AG09319 (cell line): ENCODE data around the gene FOXP4.
"Not testable (repeated sequence)": the region's sequence is repeated elsewhere in the genome, so short reads cannot be mapped to it uniquely, and the experiment has no call there.

Source experiments
- DNase-seq: peaks from one replicate; pipeline ENCODE4 v3.0.0-alpha.2; 2010; ENCODE audit warnings: low read depth; ENCODE audit errors: extremely low read depth
- CTCF ChIP-seq: IDR thresholded peaks from 2 replicates; pipeline ENCODE4 v1.5.1; 2011; ENCODE audit warnings: low read depth, mild to moderate bottlenecking, inconsistent platforms, low read length, moderate library complexity

Gene FOXP4

GRCh38 chr6:41615311-41615710 is 69.1 kb downstream of the FOXP4 start:
- DNase-seq = no peak
- no peak for TF ChIP-seq CTCF

DNA sequence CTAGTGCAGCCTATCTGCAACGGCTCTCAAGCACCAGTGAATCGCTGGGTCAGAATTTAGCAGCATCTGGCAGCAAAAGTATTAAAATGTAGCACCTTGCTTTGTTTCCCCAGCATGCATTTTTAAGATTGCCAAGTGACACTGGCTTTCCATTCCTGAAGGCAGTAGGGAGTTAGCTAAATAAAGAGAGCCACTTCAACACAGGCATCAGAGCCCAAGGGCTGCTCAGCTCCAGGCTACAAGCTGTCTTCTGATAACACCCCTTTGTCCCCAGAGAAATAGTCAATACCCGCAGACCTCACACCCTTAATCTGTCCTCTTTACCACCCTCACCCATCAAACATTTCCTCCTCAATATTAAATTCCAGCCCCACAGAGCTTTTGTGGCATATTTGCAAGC is 72.4 kb downstream of the FOXP4 start:
- no peak for DNase-seq
- no peak for TF ChIP-seq CTCF

DNA sequence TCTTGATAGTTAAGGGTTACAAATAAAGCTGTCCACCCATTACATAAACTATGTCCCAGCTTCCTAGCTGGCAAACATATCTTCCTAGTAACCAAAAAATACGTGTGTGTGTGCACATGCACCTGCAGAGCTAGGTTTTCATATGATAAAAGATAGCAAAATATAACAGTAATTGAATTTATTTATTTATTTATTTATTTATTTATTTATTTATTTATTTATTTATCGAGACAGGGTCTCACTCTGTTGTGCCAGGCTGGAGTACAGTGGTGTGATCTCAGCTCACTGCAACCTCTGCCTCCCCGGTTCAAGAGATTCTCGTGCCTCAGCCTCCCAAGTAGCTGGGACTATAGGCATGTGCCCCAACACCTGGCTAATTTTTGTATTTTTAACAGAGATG is 73.0 kb downstream of the FOXP4 start:
- not testable (repeated sequence) for DNase-seq

DNA sequence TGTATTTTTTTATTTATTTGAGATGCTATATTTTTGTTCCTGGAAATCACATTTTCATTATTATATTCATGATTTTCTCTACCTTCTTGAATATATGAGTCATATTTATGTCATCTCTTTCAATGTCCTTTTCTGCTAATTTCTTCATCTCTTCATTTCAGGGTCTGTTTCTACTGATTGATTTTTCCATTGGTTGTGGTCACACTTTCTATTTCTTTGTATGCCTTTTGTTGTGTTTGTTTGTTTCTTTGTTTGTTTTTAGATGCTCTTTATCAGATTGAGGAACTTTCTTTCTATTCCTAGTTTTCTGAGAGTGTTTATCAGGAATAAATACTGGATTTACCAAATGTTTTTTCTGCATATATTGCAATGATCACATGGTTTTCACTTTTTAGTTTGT is 75.2 kb downstream of the FOXP4 start:
- no peak for DNase-seq
- no peak for TF ChIP-seq CTCF

DNA sequence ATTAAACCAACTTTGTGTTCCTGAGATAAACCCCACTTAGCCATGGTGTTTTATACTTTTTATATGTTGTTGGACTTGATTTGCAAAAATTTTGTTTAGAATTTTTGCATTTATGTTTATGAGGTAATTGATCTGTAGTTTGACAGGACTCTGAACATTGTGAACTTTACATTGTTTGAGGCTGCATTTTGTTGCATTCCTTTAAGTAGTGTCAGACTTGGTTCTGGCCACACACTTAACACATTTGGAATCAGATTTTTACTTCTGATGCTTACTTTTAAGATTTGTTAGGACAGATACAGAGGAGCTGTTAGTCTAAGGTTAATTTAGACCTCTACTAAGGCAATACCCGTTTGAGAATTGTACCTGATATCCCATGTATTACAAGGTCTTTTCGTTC is 75.6 kb downstream of the FOXP4 start:
- no peak for DNase-seq
- TF ChIP-seq CTCF = no peak

GRCh38 chr6:41622206-41622988 is 76.2 kb downstream of the FOXP4 start:
- no peak for DNase-seq
- no peak for TF ChIP-seq CTCF

DNA sequence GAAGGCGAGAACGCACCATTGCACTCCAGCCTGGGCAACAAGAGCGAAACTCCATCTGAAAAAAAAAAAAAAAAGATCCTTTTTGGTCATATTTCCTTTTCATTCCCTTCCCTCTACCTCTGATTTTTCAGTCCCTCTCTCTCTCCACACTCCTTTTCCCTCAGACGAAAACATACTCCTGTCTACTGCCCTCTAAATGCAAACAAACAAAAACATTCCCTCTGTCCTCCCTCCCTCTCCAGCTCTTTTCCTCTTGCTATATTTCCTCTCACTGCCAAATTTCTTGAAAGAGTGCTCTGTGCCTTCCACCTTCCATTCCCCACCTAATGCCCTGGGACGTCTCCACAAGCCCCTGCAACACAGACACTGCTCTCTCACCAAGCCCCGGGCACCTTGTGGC is 77.1 kb downstream of the FOXP4 start:
- no peak for DNase-seq
- TF ChIP-seq CTCF = no peak
